Embryonic facial prominence (tissue), 1 donor: Measurements from ENCODE around the gene NOVA1.

ENCODE experiments used
- DNase-seq: peaks from one replicate; pipeline ENCODE4 v3.0.0-alpha.2; 2016; ENCODE audit errors: extremely low spot score

The NOVA1 gene

DNA sequence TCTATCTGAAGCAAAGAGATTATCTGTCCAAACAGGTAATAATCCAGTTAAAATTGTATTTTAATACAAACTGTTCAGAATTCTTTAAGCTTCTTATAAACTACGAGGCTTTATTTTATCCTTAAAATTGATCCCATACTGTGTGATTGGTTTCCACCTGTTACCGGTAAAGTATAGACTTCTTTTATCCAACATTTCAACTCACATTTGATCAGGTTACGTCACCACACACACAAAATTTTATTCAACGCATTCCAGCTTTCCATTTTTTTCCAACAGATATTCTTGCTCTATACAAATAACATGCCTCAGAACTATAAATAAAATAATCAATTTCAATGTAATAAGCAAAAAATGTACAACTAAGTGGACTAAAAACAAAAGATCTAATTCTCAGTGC is 4.5 kb downstream of the NOVA1 start:
- no peak for DNase-seq

DNA sequence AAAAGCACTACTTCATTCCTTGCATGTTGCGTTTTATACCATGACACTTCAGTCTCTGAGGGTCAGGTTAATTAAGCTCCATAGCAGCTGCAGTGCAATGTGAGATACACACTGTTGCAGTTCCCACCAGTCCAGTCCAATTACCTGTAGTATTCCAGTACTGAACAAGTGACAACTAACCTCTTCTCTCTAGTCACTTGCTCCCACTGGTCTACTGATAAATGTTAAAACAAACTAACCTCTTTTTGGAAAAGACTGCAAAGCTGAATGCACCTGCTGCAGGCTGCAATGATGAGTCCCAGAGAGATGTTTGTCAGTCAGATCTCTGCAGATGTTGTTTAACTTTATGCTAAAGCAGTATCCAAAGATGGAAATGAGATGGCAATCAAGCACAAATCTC is 7.9 kb downstream of the NOVA1 start:
- DNase-seq: no peak

DNA sequence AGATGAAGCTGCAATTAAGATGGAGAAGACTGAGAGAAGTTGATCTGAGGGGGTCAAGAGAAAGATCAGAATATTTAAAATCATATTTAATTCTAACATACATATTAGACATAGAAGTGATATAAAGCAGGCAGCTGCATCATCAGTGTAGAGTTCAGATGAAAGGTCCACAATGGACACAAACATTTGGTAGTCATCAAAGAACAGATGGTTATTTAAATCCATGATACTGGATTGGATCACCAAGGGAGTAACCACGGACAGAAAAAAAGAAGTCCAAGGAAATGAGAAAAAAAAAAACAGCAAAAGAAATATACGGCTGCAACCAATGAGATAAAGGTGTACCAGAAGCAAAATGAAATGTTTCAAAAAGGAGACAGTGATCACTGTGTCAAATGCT is 20.1 kb downstream of the NOVA1 start:
- no peak for DNase-seq

DNA sequence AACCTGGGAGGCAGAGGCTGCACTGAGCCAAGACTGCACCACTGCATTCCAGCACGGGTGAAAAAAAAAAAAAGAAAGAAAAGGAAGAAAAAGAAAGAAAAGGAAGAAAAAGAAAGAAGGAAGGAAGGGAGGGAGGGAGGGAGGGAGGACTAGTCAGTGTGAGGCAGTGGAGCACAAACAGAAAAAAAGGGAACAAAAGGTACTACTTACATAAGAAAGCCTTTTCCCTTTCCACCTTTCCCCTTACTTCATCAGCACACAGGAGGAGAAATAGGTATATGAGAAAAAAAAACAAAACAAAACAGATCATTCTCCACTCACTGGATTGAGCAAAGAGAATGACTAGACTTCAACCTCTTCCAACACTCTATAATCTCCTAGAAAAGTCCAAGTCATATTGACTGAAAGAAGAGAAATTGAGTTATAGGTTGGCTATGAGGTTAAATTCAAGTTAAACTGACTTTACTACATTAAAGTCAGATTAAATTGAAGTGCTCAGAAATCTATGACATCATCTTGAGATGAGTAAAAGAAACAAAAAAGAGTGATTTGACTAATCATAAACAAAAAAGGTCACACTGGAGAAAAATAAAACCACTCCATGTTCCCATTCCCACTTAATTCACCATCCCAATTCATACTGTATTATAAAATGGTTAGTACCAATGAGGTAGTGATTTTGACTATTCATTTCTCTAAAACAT is 43.6 kb downstream of the NOVA1 start:
- no peak for DNase-seq

DNA sequence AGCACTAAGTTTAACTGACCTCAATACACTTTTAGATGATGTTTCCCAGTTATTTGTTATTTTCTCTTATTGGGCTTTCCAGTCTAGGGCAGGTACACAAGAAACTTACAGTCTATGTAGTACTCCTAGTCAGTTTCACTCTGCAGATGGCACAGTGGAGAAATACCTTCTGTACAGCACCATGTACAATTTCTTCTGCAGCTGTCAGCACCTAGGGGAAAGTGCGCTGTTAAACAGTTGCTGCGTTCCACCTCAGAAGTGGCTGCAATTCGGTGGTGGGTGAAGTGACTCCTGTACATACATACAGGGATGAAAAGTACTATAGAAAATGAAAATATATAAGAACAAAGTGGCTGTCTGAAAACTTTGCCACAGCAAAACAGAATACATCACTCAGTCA is 48.3 kb downstream of the NOVA1 start:
- no peak for DNase-seq

DNA sequence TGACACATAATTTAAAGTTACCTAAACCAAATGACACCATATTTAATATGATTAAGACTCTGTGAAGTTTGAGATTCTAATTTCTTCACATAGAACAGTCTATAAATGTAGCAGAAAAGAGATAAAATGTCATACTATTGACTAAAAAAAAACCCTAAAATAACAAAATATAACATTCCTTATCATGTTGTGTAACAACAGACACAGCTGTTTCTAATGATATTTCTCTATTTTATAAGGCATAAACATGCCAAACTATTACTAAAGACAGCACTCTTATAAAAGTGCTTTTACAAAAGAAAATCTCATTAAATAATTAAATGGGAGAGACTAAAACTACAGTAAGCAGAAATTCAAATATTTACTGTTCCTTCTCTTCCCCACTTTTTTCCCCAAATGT is 49.4 kb downstream of the NOVA1 start:
- DNase-seq: no peak

DNA sequence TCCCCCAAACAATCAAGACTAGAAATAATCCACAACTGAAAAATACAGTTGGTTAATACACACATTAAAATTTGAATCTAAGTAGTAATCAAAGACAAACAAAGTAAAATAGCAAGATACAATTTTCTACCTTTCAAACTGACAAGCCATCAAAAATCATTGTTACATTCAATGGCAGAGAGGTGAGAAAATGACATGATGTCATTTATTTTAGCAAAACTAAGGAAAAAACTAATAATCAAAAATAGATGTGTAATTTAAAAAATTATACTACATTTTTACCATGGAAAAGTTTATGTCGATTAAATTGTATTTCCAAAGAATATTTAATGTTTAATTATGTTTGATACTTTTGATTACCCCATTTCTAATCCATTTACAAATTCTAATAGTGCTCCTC is 59.7 kb downstream of the NOVA1 start:
- no peak for DNase-seq

DNA sequence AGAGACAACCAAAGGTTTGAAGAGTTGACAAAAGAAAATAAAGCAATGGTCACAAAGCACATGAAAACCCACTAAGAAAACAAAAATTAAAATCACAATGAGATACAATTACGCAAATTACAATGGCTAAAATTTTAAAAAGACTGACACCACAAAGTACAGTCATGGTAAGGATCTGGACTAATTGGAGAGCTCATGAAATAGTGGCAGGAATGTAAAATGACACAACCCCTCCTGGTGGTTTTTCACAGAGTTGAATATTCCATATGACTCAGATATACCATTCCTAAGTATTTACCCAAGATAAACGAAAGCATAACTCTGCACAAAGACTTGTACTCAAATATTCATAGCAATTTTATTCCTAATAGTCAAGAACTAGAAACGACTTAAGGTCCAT is 65.9 kb downstream of the NOVA1 start:
- DNase-seq: no peak

DNA sequence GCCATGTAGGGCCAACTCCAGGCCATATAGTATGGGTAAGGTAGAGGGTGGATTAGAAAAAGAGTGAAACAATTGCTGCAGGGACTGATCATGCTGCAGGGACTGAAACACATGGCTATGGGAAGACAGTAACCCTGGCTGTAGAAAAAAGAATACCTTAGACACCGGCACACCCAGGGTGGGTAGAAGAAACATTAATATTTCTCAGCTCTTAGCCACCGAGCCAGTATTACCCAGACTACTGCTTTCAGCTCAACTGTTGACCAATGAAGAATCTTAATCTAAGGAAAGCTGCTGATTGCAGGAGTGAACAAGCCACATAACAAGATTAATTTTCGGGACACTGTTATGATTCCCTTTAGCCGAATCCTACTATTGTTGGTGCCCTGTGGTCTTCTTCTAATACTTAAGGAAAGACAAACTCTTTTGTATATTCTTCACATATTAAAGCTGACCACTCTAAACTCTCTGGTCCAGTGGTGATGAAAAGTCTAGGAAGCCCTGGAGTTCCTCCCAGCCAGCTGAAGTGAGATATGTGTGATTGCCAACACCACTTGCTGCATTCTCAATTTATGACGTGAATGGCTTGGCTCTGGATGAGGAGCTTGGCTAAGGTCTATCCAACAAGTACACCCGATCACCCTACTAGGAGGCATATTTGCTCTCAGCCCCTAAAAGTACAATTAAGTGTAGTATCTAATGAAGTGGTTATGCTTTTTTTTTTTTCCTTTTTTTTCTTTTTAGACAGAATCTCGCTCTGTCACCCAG is 69.2 kb downstream of the NOVA1 start:
- DNase-seq: no peak

DNA sequence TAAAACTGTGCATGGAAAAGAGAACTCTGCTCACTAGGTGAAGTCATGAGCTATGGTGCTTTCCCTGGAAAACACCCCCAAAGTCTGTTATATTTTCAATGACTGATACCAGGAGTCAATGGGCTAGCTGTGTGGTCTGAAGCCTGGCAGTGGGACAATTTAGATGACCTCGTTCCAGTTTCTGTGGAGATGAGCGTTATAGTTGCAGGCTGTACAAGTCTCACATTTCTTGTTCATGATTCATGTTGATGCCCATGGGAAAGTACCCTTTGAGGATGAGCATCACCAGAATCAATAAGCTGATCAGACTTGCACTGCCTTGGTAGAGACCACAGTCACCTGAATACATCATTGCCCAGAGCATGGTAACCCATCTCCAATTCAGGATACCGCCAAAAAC is 70.7 kb downstream of the NOVA1 start:
- no peak for DNase-seq

DNA sequence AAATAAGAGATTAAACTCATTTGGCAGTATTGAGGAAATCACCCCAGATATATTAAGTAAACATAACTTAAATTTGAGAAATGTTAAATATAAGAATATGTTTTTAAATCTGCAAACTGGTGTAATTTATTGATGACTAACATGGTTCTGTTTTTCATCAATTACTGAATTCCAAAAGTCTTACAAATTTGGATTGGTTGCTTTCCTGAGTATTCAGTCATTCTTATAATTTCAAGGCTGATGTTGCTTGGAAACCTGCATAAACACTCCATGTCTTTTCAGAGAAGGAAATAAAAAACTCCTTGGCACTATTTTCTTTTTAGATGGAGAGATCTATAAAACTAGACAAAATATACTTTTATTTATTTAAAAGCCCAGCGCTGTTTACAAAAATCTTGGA is 71.7 kb downstream of the NOVA1 start:
- DNase-seq: peak; percentile 66

DNA sequence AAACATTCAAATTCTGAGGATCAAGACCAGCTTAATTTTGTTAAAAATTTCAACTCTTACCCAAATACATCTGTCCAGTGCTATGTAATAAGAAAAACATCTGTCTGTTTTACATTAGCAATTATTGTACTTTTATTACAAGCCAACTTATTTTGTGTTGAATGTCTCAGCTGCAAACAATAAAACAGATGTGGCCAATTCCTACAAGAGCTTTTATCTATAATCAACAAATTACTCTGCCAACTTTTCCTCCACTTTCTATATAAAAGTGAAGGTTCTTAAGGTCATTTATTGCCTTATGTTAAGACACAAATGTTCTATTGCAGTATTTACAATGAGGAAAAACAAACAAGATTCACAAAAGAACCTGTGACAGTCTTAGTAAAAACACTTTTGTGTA is 72.7 kb downstream of the NOVA1 start:
- DNase-seq: peak; percentile 31

DNA sequence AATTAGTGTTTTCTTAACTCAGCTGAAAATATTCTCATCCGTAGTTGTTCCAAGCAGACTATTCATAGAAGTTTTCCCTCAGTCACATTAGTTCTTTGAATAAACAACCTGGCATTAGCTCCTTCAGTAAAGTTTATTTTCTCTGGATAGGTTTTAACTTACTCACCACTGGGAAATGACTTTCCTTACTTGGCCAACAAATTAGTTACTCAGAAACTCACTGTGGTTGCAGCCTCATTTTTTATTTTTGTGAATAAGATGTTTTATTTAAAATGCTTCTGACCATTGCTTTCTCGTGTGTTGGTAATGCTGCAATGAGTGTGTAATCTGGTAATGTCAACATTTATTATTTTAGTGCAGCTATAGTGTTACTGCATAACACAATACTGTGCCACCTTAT is 74.9 kb downstream of the NOVA1 start:
- no peak for DNase-seq

DNA sequence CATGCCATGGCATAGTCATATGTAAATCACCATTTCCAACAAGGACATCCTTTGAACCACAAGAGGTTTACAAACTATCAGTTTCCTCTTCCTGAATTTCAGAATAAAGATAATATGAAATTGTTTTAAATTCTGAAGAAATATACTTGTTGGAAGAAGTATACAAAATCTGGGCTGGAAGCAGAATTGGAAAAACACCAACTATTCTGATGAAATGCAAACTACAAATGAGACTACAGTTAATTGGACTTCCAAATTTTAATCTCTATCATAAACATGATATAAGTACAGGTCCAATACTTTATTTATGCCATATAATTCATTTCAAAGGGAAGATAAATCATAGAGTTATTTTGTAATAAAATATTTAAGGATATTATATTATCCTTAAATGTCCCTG is 80.1 kb downstream of the NOVA1 start:
- DNase-seq: no peak

DNA sequence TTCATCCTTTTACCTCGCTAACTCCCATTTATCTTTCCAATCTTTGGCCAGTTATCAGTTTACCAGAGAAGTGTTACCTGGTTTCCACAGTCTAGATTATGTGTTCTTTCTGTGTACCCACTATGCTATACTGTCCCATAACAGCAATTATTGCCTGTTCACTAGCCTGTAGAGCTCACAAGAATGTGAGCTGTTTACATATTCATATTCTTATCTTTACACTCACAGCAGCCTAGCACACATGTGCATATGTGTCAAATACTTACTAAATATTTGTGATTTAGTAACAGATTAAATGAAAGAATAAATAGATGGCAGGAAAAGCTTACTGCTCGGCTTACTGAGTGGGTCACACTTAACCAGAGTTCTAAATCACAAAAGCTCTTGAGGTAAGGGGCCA is 97.8 kb downstream of the NOVA1 start:
- no peak for DNase-seq

DNA sequence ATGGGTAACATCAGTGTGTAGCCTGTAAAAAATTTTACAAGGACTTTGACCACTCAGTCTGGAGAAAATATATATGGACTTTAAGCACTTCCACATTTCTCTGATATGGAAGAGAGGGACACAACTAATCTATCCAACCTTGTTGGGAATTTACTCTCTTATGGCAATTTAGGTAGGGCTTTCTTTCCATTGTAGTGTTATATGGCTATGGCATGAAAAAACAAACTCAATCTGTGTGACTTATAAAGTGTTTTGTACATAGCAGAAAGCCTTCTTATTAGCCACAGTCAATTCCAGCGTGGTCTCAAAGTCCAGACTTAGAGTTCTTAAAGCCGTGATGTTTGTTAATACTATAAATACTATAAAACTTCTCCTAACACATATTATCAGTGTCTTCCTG is 98.3 kb downstream of the NOVA1 start:
- no peak for DNase-seq

DNA sequence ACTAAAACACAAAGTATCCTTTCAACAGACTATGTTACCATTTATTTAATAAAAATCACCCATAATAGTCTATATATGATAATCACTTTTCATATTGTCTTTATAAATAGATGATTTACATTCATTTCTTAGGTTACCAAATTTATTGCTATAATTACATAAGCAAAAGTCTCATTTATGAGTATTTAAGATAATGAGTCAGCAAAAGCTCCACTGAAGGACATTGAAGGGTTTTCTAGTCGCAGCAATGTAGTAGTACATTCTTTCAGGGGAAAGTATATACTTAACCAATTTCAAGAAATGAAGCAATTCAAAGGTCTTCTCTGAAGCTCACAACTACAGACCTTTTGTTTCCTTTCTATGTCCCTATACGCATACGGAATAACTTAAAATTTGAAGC is 110.9 kb downstream of the NOVA1 start:
- DNase-seq: no peak

DNA sequence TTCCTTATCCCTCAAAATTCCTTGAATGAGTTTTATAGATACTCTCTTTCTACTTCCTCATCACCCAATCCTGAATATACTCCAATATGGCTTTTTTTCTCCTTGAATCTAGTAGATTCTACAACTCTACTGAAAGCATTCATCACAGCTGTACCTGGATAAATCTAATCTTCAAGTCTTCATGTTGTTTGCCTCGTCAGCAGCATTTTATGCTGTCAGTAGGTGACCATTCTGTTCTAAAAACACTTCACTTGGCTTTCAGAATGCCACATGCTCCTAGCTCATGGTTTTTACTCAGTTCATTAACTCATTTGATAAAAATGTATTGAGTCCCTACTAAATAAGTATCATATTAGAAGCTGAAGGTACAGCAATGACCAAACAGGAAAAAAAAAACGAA is 113.3 kb downstream of the NOVA1 start:
- no peak for DNase-seq

DNA sequence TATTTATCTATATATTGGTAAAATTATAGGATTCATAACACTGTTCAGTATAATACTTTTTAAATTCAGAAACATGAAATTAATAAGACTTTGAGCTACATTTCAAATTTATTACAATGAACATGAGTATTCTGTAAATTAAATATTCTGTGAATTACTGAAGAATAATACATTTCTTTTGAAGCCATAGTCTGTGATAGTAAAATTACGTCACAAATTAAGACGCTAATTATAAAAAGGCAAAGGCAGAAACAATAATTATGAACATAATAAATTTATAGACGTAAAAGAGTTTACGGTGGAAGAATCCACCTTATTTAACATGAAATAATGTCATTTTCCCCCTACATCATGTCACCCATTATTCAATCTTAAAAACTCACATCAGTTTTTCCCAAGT is 118.9 kb downstream of the NOVA1 start:
- no peak for DNase-seq

DNA sequence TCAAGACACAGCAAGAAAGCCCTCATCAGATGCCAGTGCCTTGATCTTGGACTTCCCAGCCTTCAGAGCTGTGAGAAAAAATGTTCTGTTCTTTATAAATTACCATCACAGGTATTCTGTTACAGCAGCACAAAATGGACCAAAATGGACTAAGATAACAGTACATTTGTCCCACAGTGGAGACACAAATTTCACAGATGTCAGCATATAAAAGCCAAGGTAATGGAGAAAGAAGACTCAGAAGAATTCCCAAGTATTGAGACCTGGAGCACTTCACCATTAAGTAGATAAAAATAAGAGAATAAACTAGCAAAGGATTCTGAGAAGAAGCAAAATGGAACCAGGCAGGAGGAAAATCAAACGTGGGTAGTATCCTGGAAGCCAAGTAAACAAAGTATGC is 131.0 kb downstream of the NOVA1 start:
- no peak for DNase-seq

DNA sequence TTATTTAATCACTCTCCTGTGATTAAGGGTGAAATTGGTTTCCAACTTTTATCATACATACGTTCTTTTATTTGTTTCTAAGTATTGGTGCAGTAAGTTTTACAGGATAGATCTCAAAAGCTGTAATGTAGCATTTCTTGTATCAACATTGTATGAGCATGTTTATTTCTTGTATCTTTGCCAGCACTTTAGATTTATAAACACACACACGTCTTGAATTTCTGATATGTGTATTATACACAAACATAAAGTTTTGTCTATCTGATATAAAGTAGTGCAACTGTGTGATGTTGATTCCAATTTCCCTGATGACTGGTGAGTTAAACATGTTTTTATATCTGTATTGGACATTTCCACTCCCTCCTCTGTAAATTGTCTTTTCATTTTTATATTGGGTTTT is 134.7 kb downstream of the NOVA1 start:
- no peak for DNase-seq

DNA sequence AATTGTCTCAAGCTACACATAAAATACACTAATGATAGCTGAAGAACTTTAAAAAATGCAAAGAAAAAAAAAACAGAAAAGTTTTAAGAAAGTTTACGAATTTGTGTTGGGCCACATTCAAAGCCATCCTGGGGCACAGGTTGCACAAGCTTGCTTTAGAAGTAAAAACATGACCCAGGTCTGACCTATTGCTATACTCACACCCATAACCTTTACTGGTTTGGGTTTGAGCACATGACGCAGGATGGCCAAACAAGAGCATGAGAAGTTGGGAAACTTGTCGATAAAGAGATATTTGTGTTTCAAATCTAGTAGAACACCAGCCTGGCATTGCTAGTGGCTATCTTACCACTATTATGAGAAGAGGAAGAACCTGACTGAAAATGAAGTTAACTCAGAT is 143.7 kb downstream of the NOVA1 start:
- DNase-seq: no peak

DNA sequence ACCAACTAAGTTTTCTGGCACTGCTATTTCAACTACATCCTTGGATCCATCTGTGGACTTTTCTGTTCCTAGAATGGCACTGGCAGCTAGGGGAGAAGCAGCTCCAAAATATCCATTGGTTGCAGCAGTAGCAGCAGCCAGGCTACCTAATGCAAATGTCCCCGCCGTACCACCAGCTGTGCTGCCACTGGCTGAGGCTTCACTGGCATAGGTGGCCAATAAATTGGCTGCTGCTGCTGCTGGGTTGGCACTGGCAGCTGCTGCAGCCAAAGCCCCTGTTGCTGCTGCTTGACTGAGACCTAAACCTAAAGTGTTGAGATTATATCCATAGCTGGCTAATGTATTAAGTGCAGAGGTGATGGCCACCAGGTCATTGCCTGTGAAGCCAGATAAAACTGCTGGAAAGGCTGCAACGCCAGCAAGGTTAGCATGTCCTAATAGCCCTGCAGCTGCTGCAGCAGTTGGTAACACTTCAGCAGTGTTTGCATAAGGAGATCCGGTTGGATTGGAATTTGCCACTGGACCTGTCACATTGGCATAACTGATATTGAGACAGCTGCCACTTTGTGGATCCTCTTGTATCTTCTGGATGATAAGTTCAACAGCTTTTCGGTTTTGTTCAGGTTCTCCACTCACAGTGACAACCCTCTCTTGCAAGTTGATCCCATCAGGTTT is 149.5 kb downstream of the NOVA1 start:
- DNase-seq: no peak
